ENCODE measurements around the gene TMEM223. TPM values are rescaled to one million over a fixed set of nuclear protein-coding genes. Genes with fewer than 3 reads are reported as not detected.

The TMEM223 gene, protein sequence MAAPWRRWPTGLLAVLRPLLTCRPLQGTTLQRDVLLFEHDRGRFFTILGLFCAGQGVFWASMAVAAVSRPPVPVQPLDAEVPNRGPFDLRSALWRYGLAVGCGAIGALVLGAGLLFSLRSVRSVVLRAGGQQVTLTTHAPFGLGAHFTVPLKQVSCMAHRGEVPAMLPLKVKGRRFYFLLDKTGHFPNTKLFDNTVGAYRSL
- 10 to 100 TPM; 14.5 to 23.0 TPM for total RNA-seq

DNA sequence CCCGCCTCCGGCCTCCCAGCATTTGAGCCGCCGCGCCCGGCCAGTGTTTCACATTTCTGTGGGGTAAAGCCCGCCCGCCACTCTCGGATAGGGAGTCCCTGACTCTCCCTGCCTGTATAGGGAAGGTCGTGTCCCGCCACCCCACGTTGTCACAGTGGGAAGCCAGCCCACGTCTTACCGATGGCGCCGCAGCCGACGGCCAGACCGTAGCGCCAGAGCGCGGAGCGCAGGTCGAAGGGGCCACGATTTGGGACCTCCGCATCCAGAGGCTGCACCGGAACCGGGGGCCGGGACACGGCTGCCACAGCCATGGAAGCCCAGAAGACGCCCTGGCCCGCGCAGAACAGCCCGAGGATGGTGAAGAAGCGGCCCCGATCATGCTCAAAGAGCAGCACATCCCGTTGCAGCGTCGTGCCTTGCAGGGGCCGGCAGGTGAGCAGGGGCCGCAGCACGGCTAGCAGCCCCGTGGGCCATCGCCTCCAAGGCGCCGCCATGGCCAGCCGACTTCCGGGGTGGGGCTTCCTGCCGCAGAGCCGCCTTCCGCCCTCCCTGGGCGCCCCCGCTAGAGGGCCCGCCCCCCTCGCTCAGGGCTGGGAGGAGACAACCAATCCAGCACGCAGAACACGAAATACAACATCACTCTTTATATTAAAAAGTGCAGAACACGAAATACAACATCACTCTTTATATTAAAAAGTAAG, at the start of gene TMEM223:
TSS of gene TMEM223 (minus strand) at position 506 of the 701 bp plus-strand sequence. CDS start at position 494, 12 bp downstream.

DNA sequence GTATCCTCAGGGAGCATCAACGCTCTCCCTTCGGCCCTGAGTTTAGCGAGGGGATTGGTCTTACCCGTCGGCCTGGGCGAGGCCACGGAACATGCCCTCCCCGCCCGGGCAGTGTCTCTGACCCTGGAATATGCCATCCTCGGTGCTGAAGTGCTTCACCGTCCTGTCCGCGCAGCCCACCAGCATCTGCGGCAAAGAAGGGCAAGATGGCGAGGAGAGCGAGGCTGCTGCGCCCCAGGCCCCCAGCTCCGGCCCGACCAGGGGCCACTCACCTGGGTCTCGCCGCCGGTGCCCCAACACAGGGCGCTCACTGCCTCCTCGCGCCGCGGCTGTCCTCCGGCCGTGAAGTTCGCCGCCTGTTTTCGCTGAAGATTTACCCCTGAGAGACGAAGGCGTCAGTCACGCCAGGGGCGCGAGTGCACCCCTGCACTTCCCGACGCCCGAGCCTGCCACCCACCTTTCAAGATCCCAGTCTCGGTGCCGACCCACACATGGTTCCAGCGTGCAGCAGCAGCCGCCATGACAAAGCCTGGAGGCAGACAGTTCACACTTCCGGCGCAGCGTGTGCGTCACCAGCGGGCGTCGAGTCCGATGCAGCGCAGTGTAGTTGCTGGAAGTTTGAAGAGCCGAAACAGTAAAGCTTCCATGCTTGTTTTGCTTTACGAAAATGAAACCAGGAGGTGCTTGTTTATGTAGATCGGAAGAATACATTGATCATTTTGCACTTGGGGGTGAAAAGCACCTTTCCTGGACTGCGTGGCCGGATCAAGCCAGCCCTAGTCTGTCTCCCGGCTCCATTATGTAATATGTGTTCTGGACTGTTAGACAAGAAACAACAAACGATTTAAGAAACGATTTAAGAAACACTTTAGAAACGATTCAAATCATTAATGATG, 47.5 kb upstream of the TMEM223 start, which contains the start of gene WDR74:
TSS of gene WDR74 (minus strand) at position 541 of the 896 bp plus-strand sequence. CDS start at position 521, 20 bp downstream.

GRCh38 chr11:62832336-62833234, 40.8 kb upstream of the TMEM223 start, which contains the start of gene TEX54:
TSS of gene TEX54 (minus strand) at chr11:62832841.

DNA sequence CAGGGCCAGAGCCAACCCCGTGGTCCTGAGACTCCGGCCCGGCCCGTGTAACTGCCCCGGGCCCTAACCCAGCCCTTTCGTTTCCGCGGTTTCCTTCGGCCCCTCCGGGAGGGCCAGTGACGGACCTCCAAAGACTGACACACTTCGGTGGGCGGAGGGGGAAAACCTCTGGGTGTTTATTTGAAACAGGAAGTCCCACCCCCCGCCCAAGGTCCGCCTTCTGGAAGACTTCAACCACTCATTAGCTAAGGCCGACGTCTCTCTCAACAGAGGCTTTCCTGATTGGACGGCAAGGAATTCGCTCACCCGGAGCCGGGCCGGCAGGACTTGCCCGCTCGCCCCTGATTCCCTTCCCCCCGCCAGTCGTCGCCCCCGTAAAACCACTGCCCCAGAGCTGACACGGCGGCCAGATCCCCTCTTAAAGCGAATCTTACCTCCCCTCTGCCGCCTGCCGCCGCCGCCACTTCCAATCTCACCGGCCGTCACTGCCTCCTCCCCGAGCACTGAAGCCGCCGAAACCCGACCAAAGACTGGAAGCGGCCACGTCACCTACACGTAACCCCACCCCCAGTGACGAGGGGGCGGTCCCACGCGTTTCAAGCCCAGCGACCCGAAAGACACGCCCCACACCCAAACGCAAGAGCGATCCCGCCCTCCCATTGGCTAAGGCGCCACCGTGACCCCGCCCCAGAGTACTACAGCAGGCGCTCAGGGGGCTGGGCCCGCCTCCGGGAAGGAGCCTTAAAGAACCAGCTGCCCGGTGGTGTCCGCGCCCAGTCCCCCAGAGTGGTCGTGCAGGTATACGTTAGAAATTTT, 39.9 kb upstream of the TMEM223 start, which contains the start of gene STX5:
TSS of gene STX5 (minus strand) at position 532 of the 816 bp plus-strand sequence. CDS start 808 bp downstream, outside the sequence.

DNA sequence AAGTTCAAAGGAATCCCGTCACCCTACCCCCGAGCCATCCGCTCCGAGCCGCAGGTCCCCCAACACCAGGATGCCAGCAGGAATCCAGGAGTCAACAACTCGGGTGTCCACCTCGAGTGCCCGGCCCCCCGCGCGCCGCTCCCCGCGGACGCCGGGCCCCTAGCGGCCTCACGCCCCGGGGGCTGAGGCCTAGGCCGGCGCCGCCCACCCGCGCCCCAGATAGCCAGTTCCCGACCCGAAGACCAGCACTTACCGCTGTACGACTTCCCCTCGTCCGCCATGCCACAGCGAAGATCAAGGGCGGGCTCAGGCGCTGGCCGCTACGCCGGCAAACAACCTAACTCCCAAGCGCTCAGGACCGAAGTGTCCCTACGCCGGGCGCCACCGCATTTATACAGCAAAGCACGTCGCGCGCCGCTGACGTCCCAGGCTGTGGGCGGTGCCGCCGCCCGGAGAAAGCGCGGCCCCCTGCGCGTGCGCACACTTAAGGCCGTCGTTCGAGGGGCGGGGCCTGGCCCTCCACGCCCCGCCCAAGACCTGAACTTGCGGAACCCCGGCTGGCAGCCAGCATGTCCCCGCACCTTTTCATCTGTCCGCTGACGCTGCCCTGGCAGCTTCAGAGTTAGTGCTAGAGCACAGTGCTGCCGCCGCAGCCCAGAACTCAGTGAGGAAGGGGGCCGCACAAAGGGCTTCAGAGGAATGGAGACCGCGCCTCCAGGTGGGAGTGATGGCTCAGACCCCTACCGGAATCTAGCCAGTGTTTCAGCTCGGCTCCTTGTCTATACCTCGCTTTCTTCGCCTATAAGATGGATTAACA, 13.5 kb upstream of the TMEM223 start, which contains the start of gene NXF1:
TSS of gene NXF1 (minus strand) at position 365 of the 817 bp plus-strand sequence. CDS start at position 281, 84 bp downstream.

GRCh38 chr11:62787005-62787759, 4.6 kb downstream of the TMEM223 start, which contains the start of gene TMEM179B:
TSS of gene TMEM179B (plus strand) at chr11:62787402. CDS start at chr11:62787432, 30 bp downstream.

DNA sequence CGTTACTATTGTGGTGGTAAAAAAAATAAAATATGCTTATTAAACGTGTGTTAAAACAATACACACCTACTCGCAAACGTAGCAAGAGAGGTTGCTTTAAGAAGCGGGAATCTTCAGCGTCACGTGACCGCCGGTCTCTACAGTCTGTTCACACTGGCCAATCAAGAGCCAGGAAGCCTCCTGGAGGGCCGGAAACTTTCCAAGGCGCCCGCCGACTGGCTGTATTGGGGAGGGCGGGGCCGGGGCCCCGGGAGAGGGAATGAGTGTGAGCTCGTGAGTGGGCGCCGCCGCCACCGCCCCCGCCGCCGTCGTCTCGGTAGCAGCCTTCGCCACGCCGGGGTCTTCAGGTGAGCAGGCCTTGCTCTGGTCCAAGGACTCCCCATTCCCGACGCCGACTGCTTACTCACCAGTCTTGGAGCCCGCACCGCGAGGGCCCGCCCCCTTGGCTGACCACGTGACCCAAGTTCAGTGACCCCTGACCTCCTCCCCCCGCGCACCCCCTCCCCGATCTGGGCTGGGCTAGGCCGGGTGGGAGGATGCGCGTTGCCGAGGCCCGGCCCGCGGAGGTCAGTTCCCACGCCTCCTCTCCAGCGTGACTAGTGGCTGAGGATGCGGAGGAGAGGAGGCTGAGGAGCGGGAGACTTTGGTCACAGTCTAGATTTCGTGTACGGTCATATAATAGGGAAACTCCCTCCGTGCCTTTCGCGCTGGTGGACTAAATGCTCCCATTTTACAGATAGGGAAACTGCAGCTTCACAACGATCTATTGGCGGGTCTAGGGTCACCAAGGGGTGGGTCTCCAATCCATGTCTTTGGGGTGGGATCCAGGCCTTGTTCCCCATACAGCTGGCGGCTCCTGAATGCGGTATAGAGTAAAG, 20.4 kb downstream of the TMEM223 start, which contains the start of gene TAF6L:
TSS of gene TAF6L (plus strand) at position 253 of the 878 bp plus-strand sequence. CDS start 4,388 bp downstream, outside the sequence.

GRCh38 chr11:62753736-62754603, 37.8 kb downstream of the TMEM223 start, which contains the start of gene ZBTB3:
TSS of gene ZBTB3 (minus strand) at chr11:62754160. CDS start at chr11:62753664, 496 bp downstream.

Small RNA genes lying within 50 kb of the gene (small RNA-seq; reads per million reads assigned to genes)
- 1.1 to 1.7 reads per million in 2 donors for gene MIR6514
- gene RNU6-118P = 0 reads per million in 2 donors

Other genes starting within 250 kb of the TMEM223 start
- 100 to 1,000 TPM; 261 to 266 TPM for gene AHNAK, start 245.2 kb downstream of the TMEM223 start, total RNA-seq
- 100 to 1,000 TPM; 357 to 708 TPM for gene EEF1G, start 218.1 kb downstream of the TMEM223 start, total RNA-seq
- gene TUT1, start 200.5 kb downstream of the TMEM223 start, total RNA-seq = 1 to 10 TPM; 6.5 to 7.0 TPM
- gene MTA2, start 190.1 kb downstream of the TMEM223 start, total RNA-seq = 100 to 1,000 TPM; 102 to 164 TPM
- gene EML3, start 179.2 kb downstream of the TMEM223 start, total RNA-seq = 10 to 100 TPM; 15.3 to 19.3 TPM
- gene ROM1, start 178.7 kb downstream of the TMEM223 start, total RNA-seq = 1 to 10 TPM in 1 of 2 donors, under 1 TPM in 1; 1.00 to 1.0 TPM
- 10 to 100 TPM; 50.3 to 51.3 TPM for gene B3GAT3, start 170.0 kb downstream of the TMEM223 start, total RNA-seq
- 100 to 1,000 TPM; 140 to 155 TPM for gene GANAB, start 145.4 kb downstream of the TMEM223 start, total RNA-seq
- gene INTS5, start 138.7 kb downstream of the TMEM223 start, total RNA-seq = 10 to 100 TPM; 26.2 to 28.0 TPM
- 10 to 100 TPM; 26.5 to 36.0 TPM for gene C11orf98, start 126.8 kb downstream of the TMEM223 start, total RNA-seq
- gene CSKMT, start 126.7 kb downstream of the TMEM223 start, total RNA-seq = 1 to 10 TPM; 6.7 to 7.6 TPM
- gene UQCC3, start 120.3 kb downstream of the TMEM223 start, total RNA-seq = 1 to 10 TPM; 5.9 to 7.3 TPM
- gene LBHD1, start 119.7 kb downstream of the TMEM223 start, total RNA-seq = 1 to 10 TPM; 4.3 to 5.5 TPM
- gene UBXN1, start 112.9 kb downstream of the TMEM223 start, total RNA-seq = 10 to 100 TPM; 59.2 to 83.9 TPM
- 1 to 10 TPM; 1.0 to 1.3 TPM for gene LRRN4CL, start 102.5 kb downstream of the TMEM223 start, total RNA-seq
- 10 to 100 TPM; 70.3 to 71.9 TPM for gene BSCL2, start 84.6 kb downstream of the TMEM223 start, total RNA-seq
- gene GNG3, start 84.3 kb downstream of the TMEM223 start, total RNA-seq = not detected
- gene HNRNPUL2, start 64.5 kb downstream of the TMEM223 start, total RNA-seq = 10 to 100 TPM in 1 of 2 donors, 1 to 10 TPM in 1; 5.7 to 10.3 TPM
- 10 to 100 TPM; 27.2 to 33.6 TPM for gene TTC9C, start 63.5 kb downstream of the TMEM223 start, total RNA-seq
- gene ZBTB3, start 37.8 kb downstream of the TMEM223 start, total RNA-seq = 10 to 100 TPM in 1 of 2 donors, 1 to 10 TPM in 1; 6.3 to 14.5 TPM
- gene POLR2G, start 30.4 kb downstream of the TMEM223 start, total RNA-seq = 10 to 100 TPM; 37.9 to 72.9 TPM
- 10 to 100 TPM; 28.0 to 31.0 TPM for gene TAF6L, start 20.6 kb downstream of the TMEM223 start, total RNA-seq
- 10 to 100 TPM; 50.3 to 60.6 TPM for gene TMEM179B, start 4.6 kb downstream of the TMEM223 start, total RNA-seq
- 10 to 100 TPM; 31.7 to 32.0 TPM for gene NXF1, start 13.4 kb upstream of the TMEM223 start, total RNA-seq
- 10 to 100 TPM; 22.0 to 26.5 TPM for gene STX5, start 40.0 kb upstream of the TMEM223 start, total RNA-seq
- gene TEX54, start 40.8 kb upstream of the TMEM223 start, total RNA-seq = not detected
- gene WDR74, start 47.6 kb upstream of the TMEM223 start, total RNA-seq = 10 to 100 TPM; 33.7 to 87.9 TPM
- 100 to 1,000 TPM; 486 to 693 TPM for gene SLC3A2, start 88.9 kb upstream of the TMEM223 start, total RNA-seq
- gene CHRM1, start 129.4 kb upstream of the TMEM223 start, total RNA-seq = 1 to 10 TPM in 1 of 2 donors, under 1 TPM in 1; under 0.01 to 1.3 TPM
- gene SLC22A6, start 193.0 kb upstream of the TMEM223 start, total RNA-seq = not detected
- not detected for gene SLC22A8, start 223.8 kb upstream of the TMEM223 start, total RNA-seq